GM10248 (cell line): ENCODE measurements around the gene TASP1.
A peak's percentile ranks its signal among the peaks of the same experiment; 100 is the strongest.
"Not testable (repeated sequence)": the region's sequence is repeated elsewhere in the genome, so short reads cannot be mapped to it uniquely, and the experiment has no call there.

Source experiments
- CTCF ChIA-PET: fragments of 300-600 bp; sonication (Branson Sonifier 250); formaldehyde crosslinking; extraction: SDS; loops from one replicate; lab custom pipeline; 2021; ENCODE audit warnings: antibody characterized with exemption; lab: Yijun Ruan, JAX
- POLR2A ChIA-PET: fragments of 350-650 bp; sonication (Branson Sonifier 250); formaldehyde crosslinking; extraction: SDS; loops from one replicate; lab custom pipeline; 2020; ENCODE audit warnings: antibody characterized with exemption; lab: Yijun Ruan, JAX
- DNase-seq: peaks from one replicate; pipeline ENCODE4 v3.0.0; 2012; ENCODE audit errors: extremely low spot score
- TF ChIP-seq, protein P1 (sequence below): IDR thresholded peaks from 2 replicates; pipeline ENCODE4 v1.5.1; 2012; ENCODE audit warnings: mild to moderate bottlenecking, low read depth; ENCODE audit errors: extremely low read depth, missing control alignments, control extremely low read depth

TASP1 gene

DNA sequence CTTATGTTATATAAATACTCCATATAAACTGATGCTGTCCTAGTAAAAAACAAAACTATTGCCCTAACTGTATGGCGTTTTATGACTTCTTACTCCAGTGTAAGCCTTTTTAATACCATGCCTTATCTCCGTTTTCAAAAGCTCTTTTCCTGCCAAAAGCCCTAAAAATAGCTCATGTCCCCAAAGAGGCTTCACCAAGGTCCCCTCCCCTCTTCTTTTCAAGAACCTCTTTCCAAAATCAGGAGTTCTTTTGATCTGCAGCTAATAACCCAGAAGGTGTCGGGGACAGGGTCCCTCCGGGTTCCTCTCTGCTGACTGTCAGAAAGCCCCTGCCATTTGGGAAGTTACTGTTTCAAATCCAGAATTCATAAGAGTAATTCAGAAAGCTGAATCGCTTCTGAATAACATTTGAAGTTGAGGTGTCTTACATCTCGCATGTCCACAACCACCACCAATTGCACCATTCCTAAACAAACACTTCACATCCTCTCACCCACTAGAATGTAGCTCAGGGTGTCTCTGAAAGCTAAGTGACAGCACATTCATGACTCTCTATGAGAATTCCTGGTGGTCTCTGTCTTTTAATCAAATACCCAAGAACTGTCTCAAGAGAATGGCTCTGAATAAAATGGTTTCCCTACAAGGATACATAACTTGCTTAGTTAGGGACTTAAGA, 13.3 kb downstream of the TASP1 start:
- TF ChIP-seq, protein P1, sequence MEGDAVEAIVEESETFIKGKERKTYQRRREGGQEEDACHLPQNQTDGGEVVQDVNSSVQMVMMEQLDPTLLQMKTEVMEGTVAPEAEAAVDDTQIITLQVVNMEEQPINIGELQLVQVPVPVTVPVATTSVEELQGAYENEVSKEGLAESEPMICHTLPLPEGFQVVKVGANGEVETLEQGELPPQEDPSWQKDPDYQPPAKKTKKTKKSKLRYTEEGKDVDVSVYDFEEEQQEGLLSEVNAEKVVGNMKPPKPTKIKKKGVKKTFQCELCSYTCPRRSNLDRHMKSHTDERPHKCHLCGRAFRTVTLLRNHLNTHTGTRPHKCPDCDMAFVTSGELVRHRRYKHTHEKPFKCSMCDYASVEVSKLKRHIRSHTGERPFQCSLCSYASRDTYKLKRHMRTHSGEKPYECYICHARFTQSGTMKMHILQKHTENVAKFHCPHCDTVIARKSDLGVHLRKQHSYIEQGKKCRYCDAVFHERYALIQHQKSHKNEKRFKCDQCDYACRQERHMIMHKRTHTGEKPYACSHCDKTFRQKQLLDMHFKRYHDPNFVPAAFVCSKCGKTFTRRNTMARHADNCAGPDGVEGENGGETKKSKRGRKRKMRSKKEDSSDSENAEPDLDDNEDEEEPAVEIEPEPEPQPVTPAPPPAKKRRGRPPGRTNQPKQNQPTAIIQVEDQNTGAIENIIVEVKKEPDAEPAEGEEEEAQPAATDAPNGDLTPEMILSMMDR, result no peak
- POLR2A ChIA-PET, result interaction anchor here (0.6 kb wide), 1 partner anchor 35 kb away, joined by 4 read pairs; no protein-coding TSS in a partner anchor
- CTCF ChIA-PET, result interaction anchor here (1.2 to 1.5 kb wide), 2 partner anchors 15 to 114 kb away, joined by 3 to 6 read pairs; no protein-coding TSS in a partner anchor
- no peak for DNase-seq

DNA sequence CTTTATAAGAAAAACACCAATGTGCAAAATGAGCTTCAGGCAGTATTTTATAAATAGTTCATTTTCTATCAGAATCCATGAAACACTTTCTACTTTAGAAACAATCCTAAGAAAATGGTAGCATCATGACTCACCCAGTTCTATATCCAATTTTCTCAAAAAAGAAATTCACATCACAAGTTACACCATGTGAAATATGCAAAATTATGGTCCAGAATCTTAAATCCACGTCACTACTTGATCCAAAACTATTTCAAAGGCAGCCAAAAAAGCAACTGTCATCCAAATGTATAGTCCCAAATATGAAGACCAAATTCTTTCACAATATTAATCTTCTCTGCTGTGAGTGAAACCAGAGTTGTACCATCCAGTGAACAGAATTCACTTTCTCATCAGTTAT, 19.3 kb downstream of the TASP1 start:
- POLR2A ChIA-PET, result interaction anchor here (0.5 kb wide), 1 partner anchor 17 kb away, joined by 10 read pairs; no protein-coding TSS in a partner anchor
- DNase-seq, CTCF ChIA-PET: not testable (repeated sequence)

DNA sequence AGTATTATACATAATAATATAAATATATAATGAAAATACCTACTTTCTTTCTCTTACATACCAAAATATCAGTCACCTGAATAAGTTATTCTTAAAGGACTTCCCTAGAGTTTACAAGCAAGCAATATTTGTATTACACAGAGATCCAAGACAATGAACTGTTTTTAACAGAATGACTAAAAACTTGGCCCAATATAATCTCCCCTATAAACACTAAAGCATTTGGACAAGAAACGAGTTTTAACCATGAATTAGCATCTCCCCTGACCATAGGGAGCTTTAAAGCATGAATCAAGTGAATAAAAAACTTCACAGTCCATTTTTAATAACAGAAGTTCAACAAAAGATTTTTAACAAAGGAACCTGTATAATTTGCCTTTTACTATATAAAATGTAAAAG, 20.3 kb downstream of the TASP1 start:
- POLR2A ChIA-PET, DNase-seq, CTCF ChIA-PET: not testable (repeated sequence)

DNA sequence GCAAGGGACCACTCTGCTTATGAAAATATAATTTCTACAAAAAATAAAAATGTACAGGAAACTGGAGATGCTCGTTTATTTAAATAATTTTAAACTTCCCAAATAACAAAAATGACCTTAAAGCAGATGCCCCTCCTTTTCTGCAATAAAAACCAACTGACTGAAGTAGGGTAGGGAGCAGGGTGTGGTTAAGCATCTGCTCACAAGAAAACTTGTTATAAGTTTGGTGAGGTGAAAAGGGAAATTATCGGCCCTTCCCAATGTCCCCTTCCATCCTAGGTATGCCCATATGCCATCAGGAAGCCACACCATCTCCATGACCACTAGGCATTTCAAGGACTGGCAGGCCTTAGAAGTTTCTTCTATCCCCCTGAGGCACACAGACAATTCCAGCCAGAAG, 21.1 kb downstream of the TASP1 start:
- CTCF ChIA-PET, DNase-seq, POLR2A ChIA-PET: not testable (repeated sequence)

DNA sequence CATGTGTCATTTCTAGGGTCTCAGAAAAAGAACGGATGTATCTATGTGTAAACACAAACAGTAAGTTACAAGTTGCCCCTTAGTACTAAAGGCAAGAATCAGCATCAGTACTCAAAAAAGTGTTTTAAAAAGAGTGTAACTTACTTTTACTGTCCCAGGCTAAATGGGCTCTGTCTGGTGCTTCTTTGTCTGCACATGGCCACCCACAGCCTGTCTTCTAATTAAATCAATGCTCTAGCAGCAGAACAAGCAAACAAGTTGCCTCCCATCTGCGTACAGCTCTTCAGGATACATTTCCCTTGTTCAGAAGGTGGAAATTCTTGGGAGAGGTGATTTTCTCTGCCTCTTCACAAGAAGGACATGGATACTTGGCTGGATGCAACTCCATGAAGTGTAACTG, 22.0 kb downstream of the TASP1 start:
- DNase-seq, CTCF ChIA-PET, POLR2A ChIA-PET: not testable (repeated sequence)

DNA sequence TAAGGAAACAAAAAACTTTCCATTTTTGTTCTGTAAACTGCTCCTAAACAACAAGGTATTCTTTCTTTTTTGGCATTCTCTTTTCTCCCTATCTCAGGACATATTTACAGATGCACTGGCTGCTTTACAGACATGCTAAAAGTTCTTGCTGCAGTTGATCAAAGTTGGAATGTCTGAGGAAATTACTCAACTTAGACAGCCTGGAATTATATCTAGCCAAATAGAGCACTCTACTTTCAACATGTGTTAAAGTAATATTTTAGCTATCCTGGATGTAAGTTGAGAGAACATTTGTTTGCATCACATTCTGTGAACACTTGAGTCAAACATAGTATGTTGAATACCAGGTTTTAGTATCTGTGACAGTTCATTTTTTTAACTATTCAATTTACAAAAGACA, 24.8 kb downstream of the TASP1 start:
- DNase-seq, result no peak
- ChIA-PET POLR2A (no interaction called here), CTCF (no interaction called here)
- TF ChIP-seq, protein P1, result no peak

DNA sequence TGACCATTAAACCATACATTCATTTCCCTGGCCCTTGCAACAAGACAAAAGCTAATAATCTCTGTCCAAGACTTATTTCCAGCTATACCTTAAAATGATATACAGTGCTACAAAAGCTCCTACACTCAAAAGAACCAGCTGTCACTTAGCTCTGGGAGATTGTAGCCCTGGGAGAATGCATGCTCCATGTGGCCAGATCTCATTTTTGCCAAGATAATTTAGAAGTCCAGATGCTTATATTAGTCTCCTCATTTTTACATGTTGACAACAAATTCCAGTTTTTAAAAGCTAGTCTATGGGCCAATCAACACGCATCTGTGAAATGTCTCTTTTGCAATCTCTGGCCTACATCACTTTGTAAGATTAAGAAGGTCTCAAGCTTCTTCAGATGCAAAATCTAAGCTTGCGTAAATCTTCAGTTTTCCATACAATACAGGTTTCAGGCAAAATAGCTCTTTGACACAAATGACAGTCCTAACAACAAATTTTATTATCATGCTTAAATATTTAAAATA, 27.1 kb downstream of the TASP1 start:
- CTCF ChIA-PET, result interaction anchor here (1.1 to 2.2 kb wide), 7 partner anchors 10 to 176 kb away, joined by 3 to 11 read pairs (median 4); no protein-coding TSS in a partner anchor
- POLR2A ChIA-PET, result no interaction called here
- no peak for DNase-seq
- TF ChIP-seq, protein P1, result no peak

DNA sequence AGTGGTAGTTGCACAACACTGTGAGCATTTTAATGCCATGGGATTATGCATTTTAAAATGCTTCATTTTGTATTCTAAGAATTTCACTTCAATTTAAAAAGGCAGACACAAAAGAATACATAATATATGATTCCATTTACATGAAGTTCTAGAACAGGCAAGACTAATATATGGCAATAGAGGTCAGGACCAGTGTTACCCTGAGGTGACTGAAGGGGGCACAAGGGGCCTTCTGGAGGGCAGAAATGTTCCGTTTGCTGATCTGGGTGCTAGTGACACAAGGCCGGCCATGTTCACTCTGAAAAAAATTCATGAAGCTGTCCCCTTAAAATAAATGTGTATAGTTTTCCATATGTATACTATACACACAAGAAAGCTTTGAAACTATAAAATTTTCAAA, 28.5 kb downstream of the TASP1 start:
- ChIA-PET POLR2A (interaction anchor here (0.6 kb wide), 1 partner anchor 223 kb away, joined by 3 read pairs; no protein-coding TSS in a partner anchor), CTCF (interaction anchor here (0.7 to 2.2 kb wide), 10 partner anchors 15 to 183 kb away, joined by 3 to 11 read pairs (median 4); no protein-coding TSS in a partner anchor)
- no peak for DNase-seq
- TF ChIP-seq, protein P1, result peak; percentile 21
